ENCODE measurements around the gene GMFB. TPM values are rescaled to one million over a fixed set of nuclear protein-coding genes. Genes with fewer than 3 reads are reported as not detected.

Gene GMFB
- total RNA-seq, 1 donor = 98.8 TPM

DNA sequence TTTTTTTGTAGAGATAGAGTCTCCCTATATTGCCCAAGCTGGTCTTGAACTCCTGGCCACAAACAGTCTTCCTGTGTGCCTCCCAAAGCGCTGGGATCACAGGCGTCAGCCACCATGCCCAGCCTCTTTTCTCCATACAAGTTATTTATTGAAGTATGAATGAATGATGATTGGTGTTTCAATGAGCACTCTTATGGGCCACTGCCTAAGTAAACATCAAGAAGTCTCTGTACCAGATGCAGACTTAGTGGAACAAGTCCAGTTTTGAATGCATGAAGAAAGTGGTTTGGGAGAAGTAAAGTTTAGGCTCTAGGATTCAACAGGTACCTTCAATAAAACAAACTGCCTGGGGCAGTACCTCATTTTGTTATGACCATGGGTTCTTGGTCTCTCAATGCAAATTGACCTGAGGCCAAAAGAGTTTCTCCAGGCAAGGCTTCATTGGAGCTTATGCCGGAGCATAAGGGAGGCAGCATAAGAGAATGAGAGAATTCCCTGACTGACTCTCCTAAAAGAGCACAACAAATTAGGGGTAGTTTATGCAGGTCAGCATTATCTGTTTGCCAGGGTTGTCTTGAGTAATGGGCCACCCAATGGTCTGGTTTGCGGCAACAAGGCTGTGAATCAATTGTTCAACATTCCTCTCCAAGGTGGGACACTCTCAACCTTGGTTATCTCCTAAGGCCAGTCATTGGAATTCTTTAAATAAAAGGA is 1.1 kb upstream of the GMFB start:
- no peaks in the 10 kb centered on the region for H3K9me3 ChIP-seq (ENCODE audit: low read depth, low read length)
- H2AFZ ChIP-seq (ENCODE audit: low read length) = no peak overlapping the region
- no peaks in the 10 kb centered on the region for H3K36me3 ChIP-seq (ENCODE audit: insufficient read depth, low read length)
- H3K27me3 ChIP-seq (ENCODE audit: insufficient read depth, low read length) = no peaks in the 10 kb centered on the region
- peak overlapping the region; percentile 96 for H3K4me3 ChIP-seq (ENCODE audit: insufficient read depth, low read length)
- H3K4me1 ChIP-seq (ENCODE audit: insufficient read depth, low read length) = peaks cover 17% of the 10 kb centered on the region
- TF ChIP-seq, protein P1, sequence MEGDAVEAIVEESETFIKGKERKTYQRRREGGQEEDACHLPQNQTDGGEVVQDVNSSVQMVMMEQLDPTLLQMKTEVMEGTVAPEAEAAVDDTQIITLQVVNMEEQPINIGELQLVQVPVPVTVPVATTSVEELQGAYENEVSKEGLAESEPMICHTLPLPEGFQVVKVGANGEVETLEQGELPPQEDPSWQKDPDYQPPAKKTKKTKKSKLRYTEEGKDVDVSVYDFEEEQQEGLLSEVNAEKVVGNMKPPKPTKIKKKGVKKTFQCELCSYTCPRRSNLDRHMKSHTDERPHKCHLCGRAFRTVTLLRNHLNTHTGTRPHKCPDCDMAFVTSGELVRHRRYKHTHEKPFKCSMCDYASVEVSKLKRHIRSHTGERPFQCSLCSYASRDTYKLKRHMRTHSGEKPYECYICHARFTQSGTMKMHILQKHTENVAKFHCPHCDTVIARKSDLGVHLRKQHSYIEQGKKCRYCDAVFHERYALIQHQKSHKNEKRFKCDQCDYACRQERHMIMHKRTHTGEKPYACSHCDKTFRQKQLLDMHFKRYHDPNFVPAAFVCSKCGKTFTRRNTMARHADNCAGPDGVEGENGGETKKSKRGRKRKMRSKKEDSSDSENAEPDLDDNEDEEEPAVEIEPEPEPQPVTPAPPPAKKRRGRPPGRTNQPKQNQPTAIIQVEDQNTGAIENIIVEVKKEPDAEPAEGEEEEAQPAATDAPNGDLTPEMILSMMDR (IDR thresholded peaks at IDR 0.05; ENCODE audit: extremely low read depth, low read depth, low read length) = no peak
- H4K20me1 ChIP-seq (ENCODE audit: insufficient read depth, low read length) = peaks cover 6% of the 10 kb centered on the region
- no peak overlapping the region for H3K27ac ChIP-seq (ENCODE audit: low read depth, low read length)
- peaks cover 38% of the 10 kb centered on the region for H3K79me2 ChIP-seq (ENCODE audit: insufficient read depth, low read length)
- no peak for DNase-seq (ENCODE audit: insufficient read length, low spot score, missing footprints)
- peak overlapping the region; percentile 98 for H3K4me2 ChIP-seq (ENCODE audit: insufficient read depth, low read length)

DNA sequence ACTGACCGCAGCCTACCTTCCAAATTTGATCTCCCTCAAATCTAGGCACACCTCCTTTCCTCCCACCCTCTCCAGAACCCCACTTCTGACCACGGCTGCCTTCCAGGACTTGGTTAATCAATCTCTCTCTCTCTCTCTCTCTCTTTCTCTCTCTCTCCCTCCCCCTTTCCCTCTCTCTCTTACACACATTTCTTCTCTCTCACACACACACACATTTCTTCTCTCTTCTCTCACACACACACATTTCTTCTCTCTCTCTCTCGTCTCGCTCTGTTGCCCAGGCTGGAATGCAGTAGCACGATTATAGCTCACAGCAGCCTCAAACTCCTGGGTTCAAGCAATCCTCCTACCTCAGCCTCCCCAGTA is 521 bp upstream of the GMFB start:
- peak overlapping the region; percentile 96 for H3K4me3 ChIP-seq (ENCODE audit: insufficient read depth, low read length)
- H4K20me1 ChIP-seq (ENCODE audit: insufficient read depth, low read length) = peaks cover 6% of the 10 kb centered on the region
- peaks cover 44% of the 10 kb centered on the region for H3K79me2 ChIP-seq (ENCODE audit: insufficient read depth, low read length)
- peak overlapping the region; percentile 96 for H2AFZ ChIP-seq (ENCODE audit: low read length)
- TF ChIP-seq, protein P1 (IDR thresholded peaks at IDR 0.05; ENCODE audit: extremely low read depth, low read depth, low read length) = no peak
- peaks cover 22% of the 10 kb centered on the region for H3K4me1 ChIP-seq (ENCODE audit: insufficient read depth, low read length)
- H3K9me3 ChIP-seq (ENCODE audit: low read depth, low read length) = no peaks in the 10 kb centered on the region
- no peaks in the 10 kb centered on the region for H3K36me3 ChIP-seq (ENCODE audit: insufficient read depth, low read length)
- H3K4me2 ChIP-seq (ENCODE audit: insufficient read depth, low read length) = peak overlapping the region; percentile 98
- H3K27me3 ChIP-seq (ENCODE audit: insufficient read depth, low read length) = no peaks in the 10 kb centered on the region
- no peak for DNase-seq (ENCODE audit: insufficient read length, low spot score, missing footprints)
- peak overlapping the region; percentile 91 for H3K27ac ChIP-seq (ENCODE audit: low read depth, low read length)

DNA sequence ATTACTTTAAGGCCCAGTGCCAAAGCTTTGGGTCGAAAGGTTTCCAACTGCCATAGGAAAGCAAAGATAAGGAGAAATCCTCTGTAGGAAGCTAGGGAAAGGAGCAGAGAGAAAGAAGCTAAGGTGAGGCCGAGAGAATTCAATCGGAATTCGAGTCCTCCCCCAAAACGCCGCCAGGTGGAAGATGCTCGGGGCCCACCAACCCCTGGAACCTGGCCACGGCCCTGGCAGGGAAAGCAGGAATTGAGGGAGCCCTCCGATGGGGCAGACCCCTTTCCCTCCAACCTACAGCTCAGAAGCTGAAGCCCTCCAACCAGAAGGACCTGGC is 498 bp downstream of the GMFB start:
- Histone ChIP-seq H3K4me3 (ENCODE audit: insufficient read depth, low read length) (peak overlapping the region; percentile 96), H3K27me3 (ENCODE audit: insufficient read depth, low read length) (no peaks in the 10 kb centered on the region), H3K4me1 (ENCODE audit: insufficient read depth, low read length) (peaks cover 23% of the 10 kb centered on the region), H3K79me2 (ENCODE audit: insufficient read depth, low read length) (peaks cover 53% of the 10 kb centered on the region), H3K9me3 (ENCODE audit: low read depth, low read length) (no peaks in the 10 kb centered on the region), H2AFZ (ENCODE audit: low read length) (peak overlapping the region; percentile 26), H3K4me2 (ENCODE audit: insufficient read depth, low read length) (peak overlapping the region; percentile 97), H3K27ac (ENCODE audit: low read depth, low read length) (peak overlapping the region; percentile 91), H4K20me1 (ENCODE audit: insufficient read depth, low read length) (peaks cover 10% of the 10 kb centered on the region), H3K36me3 (ENCODE audit: insufficient read depth, low read length) (peaks cover 1% of the 10 kb centered on the region)
- no peak for DNase-seq (ENCODE audit: insufficient read length, low spot score, missing footprints)
- TF ChIP-seq, protein P1 (IDR thresholded peaks at IDR 0.05; ENCODE audit: extremely low read depth, low read depth, low read length) = peak; percentile 6

DNA sequence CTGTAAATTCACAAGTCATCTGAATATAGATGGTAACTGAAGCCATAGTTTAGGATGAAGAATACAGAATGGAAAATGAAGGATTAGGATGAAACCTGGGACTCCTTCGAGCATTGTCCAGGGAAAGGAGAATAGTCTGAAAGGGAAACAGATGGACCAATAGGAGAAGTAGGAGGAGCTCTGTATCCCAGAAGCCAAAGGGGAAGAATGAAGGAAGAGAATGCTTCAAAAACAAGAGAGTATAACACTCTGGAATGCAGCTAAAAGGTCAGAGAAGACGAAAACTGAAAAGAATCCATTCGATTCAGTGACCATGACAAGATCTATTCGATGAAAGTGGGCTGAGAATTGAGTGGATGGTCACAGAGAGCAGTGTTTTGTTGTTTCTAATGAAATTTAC is 1.0 kb downstream of the GMFB start:
- Histone ChIP-seq H3K4me2 (ENCODE audit: insufficient read depth, low read length) (peak overlapping the region; percentile 97), H3K27me3 (ENCODE audit: insufficient read depth, low read length) (no peaks in the 10 kb centered on the region), H4K20me1 (ENCODE audit: insufficient read depth, low read length) (peaks cover 10% of the 10 kb centered on the region), H3K4me1 (ENCODE audit: insufficient read depth, low read length) (peaks cover 26% of the 10 kb centered on the region), H3K9me3 (ENCODE audit: low read depth, low read length) (no peaks in the 10 kb centered on the region), H3K27ac (ENCODE audit: low read depth, low read length) (peak overlapping the region; percentile 91), H3K4me3 (ENCODE audit: insufficient read depth, low read length) (peak overlapping the region; percentile 96), H2AFZ (ENCODE audit: low read length) (peak overlapping the region; percentile 26), H3K36me3 (ENCODE audit: insufficient read depth, low read length) (peaks cover 5% of the 10 kb centered on the region), H3K79me2 (ENCODE audit: insufficient read depth, low read length) (peaks cover 58% of the 10 kb centered on the region)
- TF ChIP-seq, protein P1 (IDR thresholded peaks at IDR 0.05; ENCODE audit: extremely low read depth, low read depth, low read length) = no peak
- DNase-seq (ENCODE audit: insufficient read length, low spot score, missing footprints) = peak; percentile 91
